ENCODE data around the gene TYRP1.

The TYRP1 gene

DNA sequence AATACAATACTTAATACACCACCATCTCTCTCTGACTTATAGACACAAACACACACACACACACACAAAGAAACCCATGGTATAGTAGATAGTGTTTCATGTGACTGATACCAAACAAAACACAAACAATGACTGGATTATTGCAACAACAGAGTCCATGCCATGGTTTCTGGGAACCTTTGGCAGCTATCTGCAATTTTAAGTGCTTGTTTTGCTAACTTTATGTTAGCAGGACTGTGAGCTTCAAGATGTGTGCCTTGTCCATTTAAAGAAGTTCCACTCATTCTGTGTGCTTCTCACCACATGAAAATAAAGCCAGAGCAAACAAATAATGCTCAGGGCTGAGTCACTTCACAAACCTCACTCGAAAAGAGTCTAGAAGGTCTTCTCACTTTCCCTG lies 66.6 kb downstream of the TYRP1 start:
- no peaks in the 10 kb centered on the region for H3K36me3 ChIP-seq (ENCODE audit: control insufficient read depth in 1 of 2, insufficient read depth in 2 of 2, low read length in 2 of 2)
- no peaks in the 10 kb centered on the region for H3K4me1 ChIP-seq (ENCODE audit: control insufficient read depth in 1 of 2, insufficient read depth in 2 of 2, low read length in 2 of 2)
- no peaks in the 10 kb centered on the region for H3K27me3 ChIP-seq (ENCODE audit: control insufficient read depth in 1 of 2, insufficient read depth in 2 of 2, low read length in 2 of 2)
- H3K9me3 ChIP-seq (ENCODE audit: control insufficient read depth in 1 of 2, low read length in 2 of 2) = no peaks in the 10 kb centered on the region
- no peak overlapping the region for H3K9ac ChIP-seq (ENCODE audit: low read depth in 1 of 2, low read length in 2 of 2)
- no peak overlapping the region for H3K27ac ChIP-seq (ENCODE audit: low read depth, low read length)
- no peak overlapping the region for H3K4me3 ChIP-seq (ENCODE audit: low read depth in 1 of 2, low read length in 2 of 2)
